Activated CD4-positive, alpha-beta T cell treated with anti-CD3 and anti-CD28 coated beads, Interleukin-2, Interleukin-6, amounts not matched to agents 100 ng/mL and 50 ng/mL, durations not matched to agents 16 hours and 8 hours (primary cell): ENCODE results near the gene MEGF11.
"Not testable (repeated sequence)": the region's sequence is repeated elsewhere in the genome, so short reads cannot be mapped to it uniquely, and the experiment has no call there.

Experiments
- DNase-seq: peaks from one replicate; pipeline ENCODE4 v3.0.0-alpha.2; 2020

MEGF11 gene

GRCh38 chr15:66019826-66020398 lies 233.6 kb downstream of the MEGF11 start:
- DNase-seq, result no peak

- no peak for DNase-seq
Measured at GRCh38 chr15:66019368-66019767, 234.2 kb downstream of the MEGF11 start.

- DNase-seq, result no peak
Measured at GRCh38 chr15:66018488-66018797, 235.1 kb downstream of the MEGF11 start.

- no peak for DNase-seq
Measured at GRCh38 chr15:66017792-66018487, 235.6 kb downstream of the MEGF11 start.

GRCh38 chr15:66017000-66017399 lies 236.6 kb downstream of the MEGF11 start:
- no peak for DNase-seq

- no peak for DNase-seq
Measured at GRCh38 chr15:66016199-66016598, 237.4 kb downstream of the MEGF11 start.

- no peak for DNase-seq
Measured at GRCh38 chr15:66014635-66015182, 238.8 kb downstream of the MEGF11 start.

GRCh38 chr15:66014022-66014421 lies 239.5 kb downstream of the MEGF11 start:
- DNase-seq, result no peak

GRCh38 chr15:66008940-66009562 lies 244.5 kb downstream of the MEGF11 start:
- DNase-seq, result no peak

- peak; percentile 30 for DNase-seq
Measured at GRCh38 chr15:66007663-66008262, 245.8 kb downstream of the MEGF11 start.

GRCh38 chr15:66006986-66007385 lies 246.6 kb downstream of the MEGF11 start:
- DNase-seq, result no peak

- peak; percentile 12 for DNase-seq
Measured at GRCh38 chr15:66004618-66005262, 248.8 kb downstream of the MEGF11 start.

- DNase-seq, result not testable (repeated sequence)
Measured at GRCh38 chr15:66003129-66003528, 250.4 kb downstream of the MEGF11 start.

GRCh38 chr15:66001717-66002426 lies 251.7 kb downstream of the MEGF11 start:
- no peak for DNase-seq

GRCh38 chr15:66001042-66001441 lies 252.5 kb downstream of the MEGF11 start:
- no peak for DNase-seq

- no peak for DNase-seq
Measured at GRCh38 chr15:65998486-65998885, 255.1 kb downstream of the MEGF11 start.

GRCh38 chr15:65996901-65997300 lies 256.6 kb downstream of the MEGF11 start:
- DNase-seq, result no peak

- no peak for DNase-seq
Measured at GRCh38 chr15:65994832-65995231, 258.7 kb downstream of the MEGF11 start.

- no peak for DNase-seq
Measured at GRCh38 chr15:65993762-65994161, 259.8 kb downstream of the MEGF11 start.

- no peak for DNase-seq
Measured at GRCh38 chr15:65993236-65993635, 260.3 kb downstream of the MEGF11 start.

- DNase-seq, result peak; percentile 3
Measured at GRCh38 chr15:65991721-65992483, 261.6 kb downstream of the MEGF11 start.
